GM12873 (cell line): ENCODE results near the gene TAGLN2.

Source experiments
- CTCF ChIP-seq: IDR thresholded peaks from 2 replicates; pipeline ENCODE4 v1.5.1; 2012; ENCODE audit warnings: low read depth, mild to moderate bottlenecking, moderate library complexity, low read length, control low read depth; ENCODE audit not compliant: insufficient read depth; ENCODE audit errors: missing control alignments

The TAGLN2 gene

GRCh38 chr1:159923203-159924024, 1.9 kb downstream of the TAGLN2 start:
- no peak for TF ChIP-seq CTCF

- TF ChIP-seq CTCF = no peak
These were observed 2.6 kb downstream of the TAGLN2 start for GRCh38 chr1:159922511-159923202.

- no peak for TF ChIP-seq CTCF
These were observed 3.4 kb downstream of the TAGLN2 start for GRCh38 chr1:159921700-159922504.

GRCh38 chr1:159921251-159921650, 4.1 kb downstream of the TAGLN2 start:
- no peak for TF ChIP-seq CTCF

GRCh38 chr1:159920651-159921050, 4.7 kb downstream of the TAGLN2 start:
- TF ChIP-seq CTCF = no peak

GRCh38 chr1:159920202-159920601, 5.1 kb downstream of the TAGLN2 start:
- TF ChIP-seq CTCF = no peak

- TF ChIP-seq CTCF = no peak
These were observed 6.0 kb downstream of the TAGLN2 start for GRCh38 chr1:159919236-159919865.
